Activated naive CD4-positive, alpha-beta T cell treated with anti-CD3 and anti-CD28 coated beads for 36 hours (primary cell): ENCODE results near the gene BCKDHB. TPM values are rescaled to one million over a fixed set of nuclear protein-coding genes. Genes with fewer than 3 reads are reported as not detected.
"Not testable (repeated sequence)": the region's sequence is repeated elsewhere in the genome, so short reads cannot be mapped to it uniquely, and the experiment has no call there.

Source experiments
- CTCF ChIA-PET: fragments of 350-600 bp; sonication (Branson Sonifier 250); formaldehyde crosslinking; loops from one replicate; lab custom pipeline; 2021; ENCODE audit warnings: antibody characterized with exemption; lab: Charles Lee
- DNase-seq: peaks from one replicate; pipeline ENCODE4 v3.0.0-alpha.2; 2020
- H3K27ac Mint-ChIP-seq: one replicate; pipeline ENCODE4 v1.8.0; 2021; ENCODE audit warnings: mild to moderate bottlenecking, mixed read lengths
- H3K27me3 Mint-ChIP-seq: one replicate; pipeline ENCODE4 v1.8.0; 2021; ENCODE audit warnings: low read depth, mixed read lengths
- H3K36me3 Mint-ChIP-seq: one replicate; pipeline ENCODE4 v1.8.0; 2021; ENCODE audit warnings: low read depth, mixed read lengths
- H3K4me1 Mint-ChIP-seq: one replicate; pipeline ENCODE4 v1.8.0; 2021; ENCODE audit warnings: low read depth, mixed read lengths
- H3K4me3 Mint-ChIP-seq: one replicate; pipeline ENCODE4 v1.8.0; 2021; ENCODE audit warnings: mild to moderate bottlenecking, moderate library complexity, mixed read lengths
- H3K9me3 Mint-ChIP-seq: one replicate; pipeline ENCODE4 v1.8.0; 2021; ENCODE audit warnings: mixed read lengths
- intact Hi-C: fragments of 100-400 bp; cut with micrococcal nuclease; formaldehyde crosslinking; loops from one replicate; pipeline ENCODE4 v1.15.1; 2023
- total RNA-seq, 2 experiments: library from RNA; stranded (reverse); gene quantifications; one replicate each; pipeline ENCODE4 v1.2.3, GENCODE V29; 2021

The BCKDHB gene
- total RNA-seq, 2 experiments from 2014 or later = 15.5 to 18.5 TPM

DNA sequence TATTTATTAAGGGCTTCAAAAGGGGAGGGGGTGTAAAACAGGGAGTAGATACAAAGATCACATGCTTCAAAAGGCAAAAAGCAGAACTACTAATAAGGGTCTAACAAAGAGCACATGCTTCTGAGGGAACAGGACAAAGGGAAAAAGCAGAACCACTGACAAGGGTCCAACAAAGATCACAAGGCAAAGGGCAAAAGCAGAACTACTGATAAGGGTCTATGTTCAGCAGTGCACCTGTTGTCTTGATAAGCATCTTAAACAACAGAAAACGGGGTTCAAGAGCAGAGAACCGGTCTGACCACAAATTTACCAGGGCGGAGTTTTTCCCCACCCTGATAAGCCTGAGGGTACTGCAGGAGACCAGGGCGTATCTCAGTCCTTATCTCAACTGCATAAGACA lies 105.4 kb downstream of the BCKDHB start:
- H3K4me1 Mint-ChIP-seq, CTCF ChIA-PET, H3K27ac Mint-ChIP-seq, H3K4me3 Mint-ChIP-seq, DNase-seq, H3K9me3 Mint-ChIP-seq, H3K36me3 Mint-ChIP-seq, H3K27me3 Mint-ChIP-seq: not testable (repeated sequence)
- intact Hi-C loops = loop anchor here (5.0 to 10.0 kb wide), 3 partner anchors 125 to 1253 kb away; no protein-coding TSS in a partner anchor

GRCh38 chr6:80214436-80215022 lies 108.1 kb downstream of the BCKDHB start:
- Mint-ChIP-seq H3K27me3 (no peaks in the 10 kb centered on the region), H3K9me3 (no peaks in the 10 kb centered on the region), H3K4me3 (no peak overlapping the region), H3K4me1 (peaks cover 5% of the 10 kb centered on the region), H3K27ac (no peak overlapping the region), H3K36me3 (peaks cover 3% of the 10 kb centered on the region)
- CTCF ChIA-PET = interaction anchor here (0.5 to 1.8 kb wide), 14 partner anchors 9 to 1539 kb away, joined by 3 to 12 read pairs (median 3); no protein-coding TSS in a partner anchor
- peak; percentile 14 for DNase-seq
- intact Hi-C loops = loop anchor here (1.0 to 10.0 kb wide), 4 partner anchors 123 to 1538 kb away; partner anchors contain the start of gene TENT5A

- peaks cover 5% of the 10 kb centered on the region for H3K4me1 Mint-ChIP-seq
- H3K27ac Mint-ChIP-seq = no peak overlapping the region
- no peaks in the 10 kb centered on the region for H3K9me3 Mint-ChIP-seq
- H3K36me3 Mint-ChIP-seq = peaks cover 7% of the 10 kb centered on the region
- H3K27me3 Mint-ChIP-seq = no peaks in the 10 kb centered on the region
- H3K4me3 Mint-ChIP-seq = no peak overlapping the region
- no peak for DNase-seq
- CTCF ChIA-PET = interaction anchor here (0.5 to 1.8 kb wide), 5 partner anchors 12 to 214 kb away, joined by 3 to 12 read pairs (median 3); no protein-coding TSS in a partner anchor
- intact Hi-C loops = loop anchor here (10.0 kb wide), 1 partner anchor 1250 kb away; no protein-coding TSS in a partner anchor
Observed at GRCh38 chr6:80215063-80215462, 108.6 kb downstream of the BCKDHB start.

DNA sequence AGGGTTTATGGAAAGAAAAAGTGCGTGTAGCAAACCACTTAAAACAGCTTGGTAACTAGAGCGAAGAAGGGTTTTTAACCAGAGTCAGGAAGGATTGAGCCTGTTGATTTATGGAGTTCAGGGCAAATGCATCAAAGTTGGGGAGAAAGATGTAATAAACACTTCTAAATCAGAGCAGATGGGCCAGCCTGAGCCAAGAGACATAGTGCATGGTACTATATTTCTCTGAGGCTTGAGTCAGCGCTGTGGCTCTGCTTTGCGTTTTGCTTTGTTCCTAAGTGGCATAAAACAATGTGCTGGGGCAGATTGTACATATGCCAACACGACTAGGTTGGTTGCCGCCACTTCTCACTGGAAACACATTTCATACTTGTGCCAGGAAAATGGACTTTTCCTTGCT lies 111.3 kb downstream of the BCKDHB start:
- CTCF ChIA-PET = interaction anchor here (0.7 kb wide), 1 partner anchor 110 kb away, joined by 3 read pairs; no protein-coding TSS in a partner anchor
- intact Hi-C loops = loop anchor here (10.0 kb wide), 1 partner anchor 1247 kb away; no protein-coding TSS in a partner anchor

DNA sequence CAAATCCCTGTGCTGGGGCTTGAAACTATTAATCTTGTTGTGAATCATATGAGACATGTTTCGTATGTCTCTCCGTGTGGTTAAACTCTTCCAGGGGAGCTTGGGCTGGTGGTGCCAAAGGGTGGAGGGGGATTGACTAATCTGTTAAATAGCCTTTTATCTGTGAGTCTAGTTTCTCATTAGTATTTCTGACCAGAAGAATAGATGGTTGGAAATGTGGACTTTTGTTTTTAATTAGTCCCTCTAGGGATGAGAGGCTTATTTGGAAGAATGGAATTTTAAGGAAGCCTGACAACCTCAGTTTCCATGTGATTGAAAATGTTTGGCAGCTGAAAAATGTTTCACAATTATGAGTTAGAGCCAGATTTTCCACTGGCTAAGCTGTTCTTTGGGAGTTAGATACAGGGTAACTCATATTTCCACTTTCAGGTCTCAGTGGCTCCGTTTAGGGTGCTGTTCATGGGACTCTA lies 117.3 kb downstream of the BCKDHB start:
- intact Hi-C loops = no loop called here
- no peak for DNase-seq
- Mint-ChIP-seq H3K27me3 (no peaks in the 10 kb centered on the region), H3K27ac (no peak overlapping the region), H3K4me3 (no peak overlapping the region), H3K4me1 (no peaks in the 10 kb centered on the region), H3K36me3 (peaks cover 39% of the 10 kb centered on the region), H3K9me3 (no peaks in the 10 kb centered on the region)
- CTCF ChIA-PET = no interaction called here

More for the DNA sequence above, 111.3 kb downstream of the BCKDHB start:
- Mint-ChIP-seq H3K9me3 (no peaks in the 10 kb centered on the region), H3K36me3 (peaks cover 18% of the 10 kb centered on the region), H3K4me3 (no peak overlapping the region), H3K27ac (no peak overlapping the region), H3K27me3 (no peaks in the 10 kb centered on the region), H3K4me1 (no peaks in the 10 kb centered on the region)
- DNase-seq = no peak

DNA sequence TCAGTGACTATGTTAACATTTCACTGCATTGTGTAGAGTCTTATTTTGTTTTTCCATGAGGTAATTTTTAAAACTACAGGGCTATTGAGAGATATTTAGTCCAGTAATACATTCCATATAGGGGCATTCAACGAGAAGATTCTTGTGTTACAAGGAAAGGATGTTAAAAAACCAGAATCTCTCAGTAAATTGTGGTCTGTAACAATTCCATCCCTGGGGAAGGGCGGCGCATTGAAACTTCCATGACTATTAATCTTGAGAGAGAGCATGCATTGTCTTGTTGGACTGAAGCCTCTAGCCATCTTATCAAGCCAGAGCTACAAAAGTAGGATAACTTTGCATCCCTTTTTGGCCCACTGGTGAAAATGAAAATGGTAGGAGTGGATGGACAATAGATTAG lies 119.7 kb downstream of the BCKDHB start:
- CTCF ChIA-PET = no interaction called here
- peaks cover 28% of the 10 kb centered on the region for H3K36me3 Mint-ChIP-seq

DNA sequence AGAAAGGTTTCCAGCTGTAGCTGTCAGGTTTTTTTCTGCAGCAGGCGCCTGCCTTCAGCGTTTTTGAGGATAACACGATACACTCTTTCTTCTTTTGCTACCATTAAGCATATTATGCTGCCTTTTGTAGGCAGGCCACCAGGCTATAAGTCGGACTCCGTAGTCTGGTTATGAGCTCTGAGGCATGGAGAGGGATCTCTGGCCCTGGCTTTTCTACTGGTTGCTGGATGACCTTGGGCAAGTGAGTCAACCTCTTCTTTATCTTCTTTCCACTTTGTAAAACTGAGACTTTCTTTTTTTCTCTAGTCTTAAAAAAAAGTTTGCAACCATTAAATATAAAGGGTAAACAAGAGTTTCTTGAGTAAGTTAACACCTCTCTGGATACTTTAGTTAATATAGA lies 120.2 kb downstream of the BCKDHB start:
- H3K36me3 Mint-ChIP-seq = peaks cover 26% of the 10 kb centered on the region
- no peaks in the 10 kb centered on the region for H3K9me3 Mint-ChIP-seq
- intact Hi-C loops = no loop called here
- H3K27me3 Mint-ChIP-seq = no peaks in the 10 kb centered on the region
- CTCF ChIA-PET = no interaction called here
- no peak overlapping the region for H3K27ac Mint-ChIP-seq
- no peak overlapping the region for H3K4me3 Mint-ChIP-seq
- no peaks in the 10 kb centered on the region for H3K4me1 Mint-ChIP-seq
- DNase-seq = no peak

More for the DNA sequence above, 119.7 kb downstream of the BCKDHB start:
- no peak overlapping the region for H3K4me3 Mint-ChIP-seq
- no peak for DNase-seq
- no peak overlapping the region for H3K27ac Mint-ChIP-seq
- no peaks in the 10 kb centered on the region for H3K4me1 Mint-ChIP-seq
- no peaks in the 10 kb centered on the region for H3K27me3 Mint-ChIP-seq
- H3K9me3 Mint-ChIP-seq = no peaks in the 10 kb centered on the region
- intact Hi-C loops = no loop called here

- Mint-ChIP-seq H3K9me3 (no peaks in the 10 kb centered on the region), H3K4me3 (no peak overlapping the region), H3K36me3 (peaks cover 23% of the 10 kb centered on the region), H3K27ac (no peak overlapping the region), H3K4me1 (no peaks in the 10 kb centered on the region), H3K27me3 (no peaks in the 10 kb centered on the region)
- intact Hi-C loops = no loop called here
- DNase-seq = no peak
- CTCF ChIA-PET = no interaction called here
Observed at GRCh38 chr6:80227545-80228105, 121.2 kb downstream of the BCKDHB start.

DNA sequence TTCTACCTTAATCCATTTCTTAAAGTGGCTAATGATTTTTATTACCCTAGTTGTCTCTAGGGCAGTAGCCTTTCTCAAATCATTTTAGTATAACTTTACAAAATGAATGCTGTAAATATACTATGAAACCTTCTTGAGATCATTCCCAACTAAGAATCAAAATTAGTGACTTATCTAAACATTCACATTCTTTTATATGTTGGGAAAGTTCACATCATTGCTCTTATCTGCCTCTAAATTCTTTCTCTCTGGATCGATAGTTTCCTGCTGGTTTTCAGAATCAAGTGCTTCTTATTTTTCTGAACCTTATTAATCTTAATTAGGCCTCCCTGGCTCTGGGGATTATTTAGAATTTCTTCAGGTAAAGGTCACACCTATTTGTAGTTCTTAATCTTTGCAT lies 126.8 kb downstream of the BCKDHB start:
- intact Hi-C loops = no loop called here
- no peaks in the 10 kb centered on the region for H3K4me1 Mint-ChIP-seq
- CTCF ChIA-PET = no interaction called here
- no peak for DNase-seq
- H3K4me3 Mint-ChIP-seq = no peak overlapping the region
- H3K36me3 Mint-ChIP-seq = peaks cover 11% of the 10 kb centered on the region
- no peaks in the 10 kb centered on the region for H3K27me3 Mint-ChIP-seq
- H3K27ac Mint-ChIP-seq = no peak overlapping the region
- no peaks in the 10 kb centered on the region for H3K9me3 Mint-ChIP-seq

DNA sequence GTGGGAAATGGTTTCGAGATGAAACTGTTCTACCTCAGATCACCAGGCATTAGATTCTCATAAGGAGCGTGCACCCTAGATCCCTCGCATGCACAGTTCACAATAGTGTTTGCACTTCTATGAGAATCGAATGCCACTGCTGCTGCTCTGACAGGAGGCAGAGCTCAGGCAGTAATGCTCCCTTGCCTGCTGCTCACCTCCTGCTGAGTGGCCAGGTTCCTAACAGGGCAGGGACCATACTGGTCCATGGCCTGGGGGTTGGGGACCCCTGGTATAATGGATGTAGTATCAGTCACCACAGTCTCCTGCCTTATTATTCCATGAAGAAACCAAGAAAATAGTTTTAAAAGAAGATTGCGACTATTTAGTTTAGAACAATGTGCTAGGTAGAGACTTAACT lies 127.5 kb downstream of the BCKDHB start:
- intact Hi-C loops = no loop called here
- Mint-ChIP-seq H3K4me3 (no peak overlapping the region), H3K4me1 (no peaks in the 10 kb centered on the region), H3K27me3 (no peaks in the 10 kb centered on the region), H3K36me3 (peaks cover 11% of the 10 kb centered on the region), H3K9me3 (no peaks in the 10 kb centered on the region), H3K27ac (no peak overlapping the region)
- DNase-seq = no peak
- CTCF ChIA-PET = no interaction called here

DNA sequence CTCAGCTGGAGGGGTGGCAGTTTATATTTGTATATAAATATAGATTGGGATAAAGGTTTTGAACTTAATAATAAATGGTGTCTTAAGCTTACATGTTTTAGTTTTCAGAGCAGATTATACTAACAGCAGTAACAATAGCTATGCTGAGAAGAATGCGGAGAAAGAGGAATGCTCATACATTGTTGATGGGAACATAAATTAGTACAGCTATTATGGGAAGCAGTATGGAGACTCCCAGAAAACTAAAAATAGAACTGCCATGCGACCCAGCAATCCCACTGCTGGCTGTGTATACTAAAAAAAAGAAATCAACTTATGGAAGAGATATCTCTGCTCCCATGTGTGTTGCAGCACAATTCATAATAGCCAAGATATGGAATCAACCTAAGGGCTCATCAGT lies 127.9 kb downstream of the BCKDHB start:
- intact Hi-C loops = no loop called here
- no peaks in the 10 kb centered on the region for H3K4me1 Mint-ChIP-seq
- peaks cover 12% of the 10 kb centered on the region for H3K36me3 Mint-ChIP-seq
- H3K27me3 Mint-ChIP-seq = no peaks in the 10 kb centered on the region
- no peaks in the 10 kb centered on the region for H3K9me3 Mint-ChIP-seq
- DNase-seq = no peak
- H3K27ac Mint-ChIP-seq = no peak overlapping the region
- no peak overlapping the region for H3K4me3 Mint-ChIP-seq
- CTCF ChIA-PET = no interaction called here

DNA sequence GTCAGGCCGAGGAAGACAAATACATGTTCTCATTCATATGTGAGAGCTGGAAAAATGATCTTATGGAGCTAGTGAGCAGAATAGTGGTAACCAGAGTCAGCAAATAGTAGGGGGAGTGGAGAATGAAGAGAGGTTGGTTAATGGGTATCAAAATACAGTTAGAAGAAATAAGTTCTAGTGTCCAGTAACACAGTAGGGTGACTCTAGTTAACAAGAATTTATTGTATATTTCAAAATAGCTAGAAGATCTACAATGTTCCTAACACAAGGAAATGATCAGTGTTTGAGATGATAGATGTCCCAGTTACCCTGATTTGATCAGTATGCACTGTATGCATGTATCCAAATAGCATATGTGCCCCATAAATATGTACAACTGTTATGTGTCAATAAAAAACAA lies 128.4 kb downstream of the BCKDHB start:
- Mint-ChIP-seq H3K4me3 (no peak overlapping the region), H3K27me3 (no peaks in the 10 kb centered on the region), H3K9me3 (peaks cover 2% of the 10 kb centered on the region), H3K4me1 (no peaks in the 10 kb centered on the region), H3K27ac (no peak overlapping the region), H3K36me3 (peaks cover 14% of the 10 kb centered on the region)
- CTCF ChIA-PET = interaction anchor here (0.5 kb wide), 1 partner anchor 217 kb away, joined by 3 read pairs; no protein-coding TSS in a partner anchor
- DNase-seq = no peak
- intact Hi-C loops = no loop called here

- H3K36me3 Mint-ChIP-seq = peaks cover 21% of the 10 kb centered on the region
- intact Hi-C loops = no loop called here
- H3K27me3 Mint-ChIP-seq = no peaks in the 10 kb centered on the region
- H3K27ac Mint-ChIP-seq = no peak overlapping the region
- no peak for DNase-seq
- CTCF ChIA-PET = no interaction called here
- H3K4me3 Mint-ChIP-seq = no peak overlapping the region
- H3K9me3 Mint-ChIP-seq = peaks cover 2% of the 10 kb centered on the region
- peaks cover under 1% of the 10 kb centered on the region for H3K4me1 Mint-ChIP-seq
Observed at GRCh38 chr6:80235647-80236046, 129.2 kb downstream of the BCKDHB start.
